IPS-18c (cell line): ENCODE data around the gene CSMD2.
"Not testable (repeated sequence)": the region's sequence is repeated elsewhere in the genome, so short reads cannot be mapped to it uniquely, and the experiment has no call there.

Experiments
- H3K4me3 ChIP-seq: 2 replicates; pipeline ENCODE4 v1.7.0; 2013; ENCODE audit warnings: low read depth, mild to moderate bottlenecking, low read length, moderate library complexity; ENCODE audit not compliant: insufficient read depth
- H3K9me3 ChIP-seq: one replicate; pipeline ENCODE4 v1.6.1; 2013; ENCODE audit warnings: mild to moderate bottlenecking, low read length, moderate library complexity; ENCODE audit not compliant: control insufficient read depth, insufficient read depth

The CSMD2 gene

GRCh38 chr1:34127006-34128000 is 37.7 kb downstream of the CSMD2 start:
- no peaks in the 10 kb centered on the region for H3K9me3 ChIP-seq
- no peak overlapping the region for H3K4me3 ChIP-seq

GRCh38 chr1:34126486-34126885 is 38.5 kb downstream of the CSMD2 start:
- Histone ChIP-seq H3K9me3 (no peaks in the 10 kb centered on the region), H3K4me3 (no peak overlapping the region)

- Histone ChIP-seq H3K4me3 (no peak overlapping the region), H3K9me3 (no peaks in the 10 kb centered on the region)
These were observed 39.2 kb downstream of the CSMD2 start for GRCh38 chr1:34125721-34126380.

- Histone ChIP-seq H3K9me3 (no peaks in the 10 kb centered on the region), H3K4me3 (no peak overlapping the region)
These were observed 42.7 kb downstream of the CSMD2 start for GRCh38 chr1:34122080-34122932.

GRCh38 chr1:34115233-34115632 is 49.8 kb downstream of the CSMD2 start:
- Histone ChIP-seq H3K4me3 (no peak overlapping the region), H3K9me3 (peaks cover 4% of the 10 kb centered on the region)

GRCh38 chr1:34113887-34114286 is 51.1 kb downstream of the CSMD2 start:
- H3K9me3 ChIP-seq = peaks cover 4% of the 10 kb centered on the region

GRCh38 chr1:34113362-34113761 is 51.7 kb downstream of the CSMD2 start:
- Histone ChIP-seq H3K4me3 (0 out of 2 replicates have a peak overlapping the region, but pooled peaks have one; percentile 12), H3K9me3 (peaks cover 4% of the 10 kb centered on the region)

More at GRCh38 chr1:34113887-34114286, 51.1 kb downstream of the CSMD2 start:
- 0 out of 2 replicates have a peak overlapping the region, but pooled peaks have one; percentile 12 for H3K4me3 ChIP-seq

- no peak overlapping the region for H3K4me3 ChIP-seq
- peaks cover under 1% of the 10 kb centered on the region for H3K9me3 ChIP-seq
These were observed 56.3 kb downstream of the CSMD2 start for GRCh38 chr1:34108711-34109110.

GRCh38 chr1:34108269-34108668 is 56.8 kb downstream of the CSMD2 start:
- Histone ChIP-seq H3K4me3 (no peak overlapping the region), H3K9me3 (no peaks in the 10 kb centered on the region)

GRCh38 chr1:34101151-34101550 is 63.9 kb downstream of the CSMD2 start:
- Histone ChIP-seq H3K9me3 (no peaks in the 10 kb centered on the region), H3K4me3 (no peak overlapping the region)

GRCh38 chr1:34100332-34100731 is 64.7 kb downstream of the CSMD2 start:
- no peaks in the 10 kb centered on the region for H3K9me3 ChIP-seq
- H3K4me3 ChIP-seq = no peak overlapping the region

- H3K9me3 ChIP-seq, H3K4me3 ChIP-seq: not testable (repeated sequence)
These were observed 72.6 kb downstream of the CSMD2 start for GRCh38 chr1:34092399-34092798.

GRCh38 chr1:34089731-34090130 is 75.3 kb downstream of the CSMD2 start:
- Histone ChIP-seq H3K4me3 (no peak overlapping the region), H3K9me3 (no peaks in the 10 kb centered on the region)

GRCh38 chr1:34087986-34088385 is 77.0 kb downstream of the CSMD2 start:
- H3K9me3 ChIP-seq = no peaks in the 10 kb centered on the region

GRCh38 chr1:34086561-34086960 is 78.5 kb downstream of the CSMD2 start:
- no peaks in the 10 kb centered on the region for H3K9me3 ChIP-seq
- H3K4me3 ChIP-seq = no peak overlapping the region; the same call in 1 of the 2 replicates

More at GRCh38 chr1:34087986-34088385, 77.0 kb downstream of the CSMD2 start:
- no peak overlapping the region for H3K4me3 ChIP-seq

- no peak overlapping the region for H3K4me3 ChIP-seq
- no peaks in the 10 kb centered on the region for H3K9me3 ChIP-seq
These were observed 81.1 kb downstream of the CSMD2 start for GRCh38 chr1:34083974-34084373.

GRCh38 chr1:34082085-34082670 is 82.9 kb downstream of the CSMD2 start:
- H3K4me3 ChIP-seq, H3K9me3 ChIP-seq: not testable (repeated sequence)
